Umbilical cord (tissue), 2 donors: ENCODE measurements around the gene PAM. TPM values are rescaled to one million over a fixed set of nuclear protein-coding genes. Genes with fewer than 3 reads are reported as not detected.

Experiments
- DNase-seq: peaks from one replicate; pipeline ENCODE4 v3.0.0-alpha.2; 2015; ENCODE audit warnings: low spot score
- total RNA-seq: library from RNA; depleted of rRNA; stranded (reverse); fragments of >200 nt; gene quantifications from one replicate; pipeline ENCODE4 v1.2.3, GENCODE V29; 2014; ENCODE audit warnings: low replicate concordance; ENCODE audit not compliant: insufficient read depth

PAM gene
- 143 TPM for total RNA-seq

DNA sequence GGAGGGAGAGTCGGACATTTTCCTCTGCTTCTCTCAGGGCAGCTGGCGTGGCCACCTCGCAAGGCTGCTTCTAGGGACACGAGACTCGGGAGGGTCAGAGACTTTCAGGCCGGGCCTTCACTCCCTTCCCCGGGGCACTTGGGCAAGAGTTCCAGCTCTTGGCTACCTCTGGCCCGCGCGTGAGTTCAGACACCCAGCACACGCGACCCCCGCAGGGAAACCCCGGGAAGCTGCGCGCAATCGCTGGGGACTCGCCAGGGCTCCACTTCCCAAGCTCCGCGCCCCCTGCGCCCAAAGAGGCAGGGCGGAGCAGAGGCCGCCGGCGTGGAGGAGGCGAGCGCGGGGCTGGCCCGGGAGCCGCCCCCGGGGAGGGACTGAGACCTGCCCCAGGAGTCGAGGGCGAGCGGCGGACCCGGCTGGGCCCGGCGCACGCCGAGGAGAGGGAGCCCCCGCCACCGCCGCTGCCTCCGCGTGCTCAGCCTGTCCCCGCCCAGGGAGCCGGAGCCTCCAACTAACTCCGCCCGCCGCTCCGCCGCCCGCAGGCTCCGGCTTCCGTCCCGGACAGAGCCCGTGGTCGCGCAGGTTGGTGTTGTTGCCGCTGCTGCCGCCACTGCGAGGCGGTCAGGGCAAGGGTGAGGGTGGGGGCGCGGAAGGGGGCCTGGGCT, at the start of gene PAM:
Gene PAM, plus strand, starts transcription at position 539 of the 665 bp plus-strand sequence. CDS start 110,891 bp downstream, outside the sequence.
- peak; percentile 68 for DNase-seq

DNA sequence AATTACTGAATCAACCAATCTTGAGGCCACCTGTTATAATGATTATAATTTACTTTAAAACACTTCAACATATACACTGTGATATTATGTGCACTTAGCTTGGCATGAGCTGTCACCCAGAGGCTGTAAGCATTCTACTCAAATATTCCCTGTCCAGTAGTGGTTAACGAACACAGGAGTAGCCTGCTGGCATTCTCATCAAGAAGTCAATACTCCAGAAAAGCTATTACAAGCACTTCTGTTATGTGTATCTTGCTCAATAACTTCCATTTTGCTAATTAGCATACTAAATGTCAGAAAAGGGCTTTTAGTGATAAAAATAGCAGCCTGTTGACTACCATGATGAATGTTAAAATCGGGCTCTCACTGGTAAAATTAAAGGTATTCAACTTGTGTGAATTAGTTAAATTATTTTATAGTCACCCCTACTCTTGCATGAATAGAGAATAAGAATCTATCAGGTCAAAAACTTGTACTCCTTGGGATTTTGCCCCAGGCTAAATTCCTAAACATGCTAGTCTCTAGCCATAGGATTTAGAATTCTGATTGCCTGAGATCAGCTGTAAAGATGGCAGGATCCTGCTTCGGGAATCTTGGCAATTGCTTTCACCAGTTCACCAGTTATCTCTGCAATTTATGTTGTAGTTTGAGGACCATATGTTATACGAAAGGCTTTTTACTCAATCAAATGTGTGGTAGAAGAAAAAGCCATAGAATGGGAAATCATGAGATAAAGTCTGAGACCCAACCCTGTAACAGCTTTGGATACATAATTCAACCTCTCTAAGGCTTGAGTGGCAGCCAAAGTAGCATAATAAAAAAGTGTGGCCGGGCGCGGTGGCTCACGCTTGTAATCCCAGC, 43.4 kb upstream of the PAM start:
- DNase-seq = no peak

DNA sequence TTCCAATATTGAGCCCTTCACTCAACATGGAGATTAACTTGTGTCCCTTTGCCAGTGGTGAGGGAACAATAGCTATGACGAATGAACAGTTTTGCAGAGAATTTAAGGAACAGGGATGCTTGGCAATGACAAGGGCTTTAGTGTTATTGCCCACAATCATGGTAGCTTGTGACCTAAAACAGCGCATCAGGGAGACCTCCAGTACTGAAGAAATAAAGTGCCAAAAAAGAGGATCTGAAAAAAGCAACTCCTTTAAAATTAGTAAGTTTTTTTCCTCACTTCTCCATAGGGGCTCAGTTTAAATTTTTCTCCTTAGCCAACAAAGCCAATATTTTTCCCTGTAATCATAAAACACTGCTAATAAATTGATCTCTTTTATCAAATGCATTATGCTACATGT, 41.8 kb upstream of the PAM start:
- no peak for DNase-seq

DNA sequence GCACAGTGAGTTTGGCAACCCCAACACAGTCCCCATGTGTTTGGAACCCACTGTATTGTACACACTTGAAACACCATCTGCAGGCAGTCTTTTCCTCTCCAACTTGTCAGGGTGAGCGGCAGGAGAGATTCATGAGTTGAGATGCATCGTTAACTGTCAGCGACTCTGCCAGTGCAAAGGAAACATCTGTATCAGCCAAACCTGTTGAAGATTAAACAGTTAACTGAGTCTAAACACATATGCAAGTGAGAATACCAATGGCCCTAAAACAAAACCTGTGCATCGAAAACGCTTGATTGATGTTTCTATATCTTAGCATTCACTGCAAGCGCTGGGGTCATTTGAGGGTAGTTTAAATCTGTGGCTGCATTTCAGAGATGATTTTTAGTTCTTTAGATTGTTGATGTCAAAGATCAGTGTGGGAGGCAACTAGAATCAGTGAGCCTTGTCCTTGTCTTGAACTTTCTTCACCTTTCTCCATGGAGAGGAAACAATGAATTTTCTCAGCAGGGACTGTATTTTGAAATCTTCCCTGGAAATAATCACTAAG, 41.3 kb upstream of the PAM start:
- DNase-seq = no peak

DNA sequence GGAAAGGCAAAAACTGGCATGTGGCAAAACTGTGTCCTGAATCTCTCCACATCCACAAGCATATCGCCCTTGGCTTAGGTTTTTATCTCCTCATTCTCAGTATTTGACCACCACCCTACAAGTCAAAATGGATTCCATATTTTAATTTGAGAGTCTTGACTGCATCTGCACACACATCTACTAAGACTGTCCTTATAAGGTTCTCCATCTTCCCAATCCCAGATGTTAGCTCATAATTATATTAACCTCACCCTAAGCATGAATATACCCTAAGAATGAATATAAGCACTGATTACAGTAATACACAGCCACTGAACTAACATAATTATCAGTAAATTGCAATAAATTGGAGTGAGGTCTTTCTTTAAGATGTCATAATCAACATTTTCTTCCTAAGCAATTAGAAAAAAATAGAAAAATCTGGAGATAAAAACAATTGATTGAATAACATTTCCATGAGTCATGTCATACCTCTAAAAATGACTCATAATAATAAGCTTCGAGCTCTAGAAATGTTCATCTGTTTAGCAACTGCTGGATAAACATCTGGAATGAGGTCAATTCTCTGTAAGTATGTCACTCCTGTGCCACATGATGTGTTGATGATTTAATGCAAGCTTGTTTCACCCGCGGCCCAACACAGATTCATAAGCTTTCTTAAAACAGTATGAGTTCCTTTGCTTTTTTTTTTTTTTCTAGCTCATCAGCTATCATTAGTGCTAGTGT, 39.9 kb upstream of the PAM start:
- DNase-seq = no peak

DNA sequence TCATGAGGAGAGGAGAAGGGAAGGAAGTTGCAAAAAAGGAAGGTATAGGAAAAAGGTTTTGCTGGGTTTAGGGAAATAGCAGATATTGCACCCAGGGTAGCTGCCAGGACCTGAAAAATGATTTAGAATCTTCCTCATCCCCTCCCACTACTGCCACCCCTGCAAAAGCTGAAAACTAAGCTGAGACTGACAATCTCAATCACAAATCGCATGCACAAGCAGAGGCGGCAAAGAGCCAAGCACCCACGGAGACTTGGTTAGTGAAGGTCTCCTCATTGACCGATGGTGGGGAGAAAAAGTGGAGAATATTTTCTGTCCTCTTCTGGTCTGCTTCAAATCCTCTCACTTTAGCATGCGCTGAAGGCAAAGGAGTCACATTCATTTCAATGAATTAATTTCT, 39.1 kb upstream of the PAM start:
- no peak for DNase-seq

DNA sequence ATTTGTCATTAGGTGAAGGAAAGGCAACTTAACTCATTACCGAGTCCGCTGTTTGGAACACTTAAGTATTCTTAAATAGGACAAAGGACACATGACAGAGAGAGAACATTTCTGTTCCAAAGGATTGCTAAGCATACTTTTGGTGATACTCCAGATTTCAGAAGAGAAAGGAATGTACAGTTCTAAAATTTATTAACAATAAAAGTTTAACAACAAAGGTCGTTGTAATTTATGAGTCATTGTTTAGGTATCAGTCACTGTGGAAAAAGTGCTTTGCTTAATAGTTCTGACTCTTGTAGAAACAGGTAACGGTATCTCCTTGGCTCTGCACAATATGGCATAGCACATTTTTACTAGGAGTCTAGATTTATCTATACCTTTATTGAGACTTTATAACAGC, 36.3 kb upstream of the PAM start:
- DNase-seq = no peak

DNA sequence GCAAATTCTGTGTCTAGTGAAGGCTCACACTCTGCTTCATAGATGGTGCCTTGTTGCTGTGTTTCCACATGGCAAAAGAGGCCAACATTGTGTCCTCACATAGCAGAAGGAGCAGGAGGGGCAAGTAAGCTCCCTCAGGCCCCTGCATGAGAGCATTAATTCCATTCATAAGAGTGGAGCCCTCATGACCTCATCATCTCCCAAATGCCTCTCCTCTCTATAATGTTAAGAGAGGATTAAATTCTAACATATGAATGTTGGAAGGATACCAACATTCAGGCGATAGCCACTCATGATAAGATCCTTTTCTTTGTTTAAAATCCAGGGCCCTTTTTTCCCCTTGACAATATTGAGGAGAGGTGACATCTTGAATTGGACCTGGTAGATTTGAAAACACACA, 35.2 kb upstream of the PAM start:
- no peak for DNase-seq

DNA sequence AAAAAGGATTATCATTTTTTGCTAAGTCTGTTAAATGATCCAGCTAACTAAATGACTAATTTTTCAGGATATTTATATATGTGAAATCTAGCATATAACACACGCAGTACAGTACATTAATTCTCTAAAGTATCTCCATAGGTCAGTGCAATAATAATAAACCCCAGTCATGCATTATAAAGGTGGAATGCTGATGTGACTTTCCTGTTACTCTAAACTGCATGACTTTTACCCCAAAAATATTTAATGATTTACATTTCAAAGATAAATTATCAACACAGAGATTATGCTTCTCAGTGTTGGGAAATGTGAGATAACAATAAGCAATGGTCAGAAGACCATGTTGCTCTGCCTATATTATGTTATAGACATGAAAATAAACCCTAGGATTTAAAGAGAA, 34.1 kb upstream of the PAM start:
- no peak for DNase-seq

DNA sequence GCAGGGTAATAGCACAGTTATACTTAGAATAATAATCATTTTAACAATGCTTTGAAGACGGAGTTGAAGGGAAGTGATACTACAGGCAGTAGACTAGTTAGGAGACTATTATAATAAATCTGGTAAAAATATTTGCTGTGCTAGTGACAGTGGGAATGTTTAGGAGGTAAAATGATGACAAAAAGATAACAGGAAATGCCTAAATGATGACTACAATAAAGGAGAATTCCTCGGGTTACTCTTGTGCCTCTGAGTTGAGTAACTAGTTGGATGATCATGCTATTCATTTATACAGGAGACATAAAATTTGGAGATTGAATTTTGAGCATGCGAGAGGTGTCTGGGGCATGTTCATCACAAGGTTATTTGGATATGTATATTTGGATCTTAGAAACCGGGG, 32.2 kb upstream of the PAM start:
- no peak for DNase-seq

DNA sequence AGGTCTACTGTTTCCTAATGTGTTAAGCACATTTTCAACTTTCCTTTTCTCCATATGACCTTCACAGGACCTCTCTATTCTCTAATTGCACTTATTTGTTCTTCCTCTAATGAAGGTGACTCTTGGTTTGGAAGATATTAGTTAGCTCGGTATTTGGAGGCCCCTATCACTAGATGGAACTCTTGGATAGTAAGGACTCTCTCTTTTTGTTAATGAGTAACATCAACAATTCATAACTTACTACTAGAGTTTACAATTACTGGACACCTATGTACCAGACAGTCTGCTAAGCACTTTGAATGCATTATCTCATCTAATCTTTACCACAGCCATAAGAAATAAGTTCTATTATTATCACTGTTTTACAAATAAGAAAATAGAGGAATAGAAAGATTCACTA, 23.4 kb upstream of the PAM start:
- DNase-seq = no peak

DNA sequence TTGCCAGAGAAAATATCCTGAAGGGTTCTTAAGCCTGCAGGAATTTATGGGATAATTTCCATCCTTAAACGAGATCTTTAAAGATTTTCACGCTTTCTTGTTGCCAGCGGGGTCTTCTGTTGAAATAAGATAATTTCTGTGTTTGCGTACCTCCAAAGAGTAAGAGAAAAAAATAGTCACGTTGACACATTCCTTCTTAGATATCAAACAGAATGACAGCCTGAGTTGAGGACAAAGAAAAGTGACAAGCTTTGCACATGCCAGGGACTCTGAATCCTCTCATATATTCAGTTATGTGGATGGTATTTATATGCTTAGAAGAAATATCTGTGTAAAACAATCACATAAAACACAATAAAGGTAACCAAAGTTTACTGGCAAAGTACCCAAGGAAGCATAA, 21.6 kb upstream of the PAM start:
- no peak for DNase-seq

DNA sequence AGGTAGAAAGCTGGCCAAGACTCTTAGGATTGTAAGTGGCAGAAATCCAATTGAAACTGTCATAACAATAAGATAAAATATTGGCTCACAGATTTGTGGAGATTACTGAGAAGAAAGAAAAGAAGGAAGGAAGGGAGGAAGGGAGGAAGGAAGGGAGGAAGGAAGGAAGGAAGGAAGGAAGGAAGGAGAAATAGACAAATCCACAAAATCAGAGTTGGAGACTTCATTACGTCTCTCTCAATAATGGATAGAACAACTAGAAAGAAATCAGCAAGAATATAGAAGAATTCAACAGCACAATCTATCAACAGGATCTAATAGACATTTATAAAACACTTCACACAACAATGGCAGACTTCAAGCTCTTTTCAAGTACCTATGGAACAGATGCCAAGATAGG, 17.9 kb upstream of the PAM start:
- DNase-seq = no peak

DNA sequence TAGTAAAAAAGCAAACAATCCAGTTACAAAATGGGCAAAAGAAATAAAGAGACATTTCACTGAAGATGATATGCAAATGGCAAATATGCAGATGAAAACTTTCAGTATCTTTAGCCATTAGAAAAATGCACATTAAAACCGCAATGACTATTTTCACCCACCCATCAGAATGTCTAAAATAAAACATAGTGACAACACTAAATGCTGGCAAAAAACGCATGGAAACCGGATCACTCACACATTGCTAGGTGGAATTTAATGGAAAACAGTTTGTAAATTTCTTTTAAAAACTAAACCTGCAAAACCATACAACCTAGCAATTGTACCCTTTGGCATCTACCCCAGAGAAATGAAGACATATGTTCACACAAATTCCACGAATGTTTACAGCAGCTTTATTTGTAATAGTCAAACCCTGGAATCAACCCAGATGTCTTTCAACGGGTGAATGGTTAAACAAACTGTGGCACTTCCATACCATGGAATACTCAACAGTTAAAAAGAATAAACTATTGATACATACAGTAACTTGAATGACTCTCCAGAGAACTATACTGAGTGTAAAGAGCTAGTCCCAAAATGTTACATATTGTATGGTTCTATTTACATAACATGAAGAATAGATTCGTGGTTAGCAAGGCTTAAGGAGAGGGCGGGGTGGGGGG, 17.2 kb upstream of the PAM start:
- DNase-seq = no peak

DNA sequence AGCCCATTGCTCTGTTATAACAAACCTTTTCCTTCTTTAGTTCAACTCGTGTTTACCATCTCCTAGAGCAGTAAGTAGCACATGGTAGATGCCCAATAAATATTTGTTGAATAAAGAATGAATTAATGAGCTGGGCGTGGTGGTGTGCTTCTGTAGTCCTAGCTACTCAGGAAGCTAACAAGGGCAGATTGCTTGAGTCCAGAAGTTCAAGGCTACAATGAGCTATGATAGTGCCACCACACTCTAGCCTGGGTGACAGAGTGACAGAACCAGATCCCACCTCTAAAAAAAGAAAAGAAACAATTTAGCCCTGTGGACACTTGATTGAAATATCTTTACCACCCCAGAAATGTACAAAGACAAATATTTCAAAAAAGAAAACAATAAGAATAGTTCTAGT, 14.6 kb upstream of the PAM start:
- no peak for DNase-seq

DNA sequence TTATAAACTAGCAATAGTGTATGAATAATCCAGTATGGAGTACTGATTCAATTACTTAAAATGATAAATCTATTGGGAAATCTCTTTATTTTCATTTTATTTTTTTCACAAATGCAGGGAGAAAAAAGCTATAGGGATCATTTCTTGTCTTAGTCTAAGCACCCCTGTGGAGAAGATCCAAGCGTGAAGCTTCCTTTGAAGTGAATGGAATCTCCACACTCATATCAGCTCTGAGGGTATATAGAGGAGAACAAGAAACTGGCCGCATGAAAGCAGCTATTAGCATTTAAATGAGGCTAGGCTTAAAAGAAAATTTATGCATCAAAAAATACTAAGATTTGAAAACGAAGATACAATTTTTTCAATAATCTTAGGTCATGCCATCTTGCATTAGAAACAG, 12.9 kb upstream of the PAM start:
- no peak for DNase-seq

DNA sequence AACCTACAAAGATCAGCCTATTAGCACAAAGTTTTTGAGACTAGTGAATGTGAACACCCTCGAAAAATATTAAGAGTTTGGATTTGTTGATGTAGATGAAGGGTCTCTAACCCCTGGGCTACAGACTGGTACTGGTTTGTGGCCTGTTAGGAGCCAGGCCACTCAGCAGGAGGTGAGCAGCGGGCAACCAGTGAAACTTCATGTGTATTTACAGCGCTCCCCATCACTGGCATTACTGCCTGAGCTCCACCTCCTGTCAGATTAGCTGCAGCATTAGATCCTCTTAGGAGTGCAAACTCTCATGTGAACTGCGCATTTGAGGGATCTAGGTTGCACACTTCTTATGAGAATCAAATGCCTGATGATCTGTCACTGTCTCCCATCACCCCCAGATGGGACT, 11.2 kb upstream of the PAM start:
- DNase-seq = no peak

DNA sequence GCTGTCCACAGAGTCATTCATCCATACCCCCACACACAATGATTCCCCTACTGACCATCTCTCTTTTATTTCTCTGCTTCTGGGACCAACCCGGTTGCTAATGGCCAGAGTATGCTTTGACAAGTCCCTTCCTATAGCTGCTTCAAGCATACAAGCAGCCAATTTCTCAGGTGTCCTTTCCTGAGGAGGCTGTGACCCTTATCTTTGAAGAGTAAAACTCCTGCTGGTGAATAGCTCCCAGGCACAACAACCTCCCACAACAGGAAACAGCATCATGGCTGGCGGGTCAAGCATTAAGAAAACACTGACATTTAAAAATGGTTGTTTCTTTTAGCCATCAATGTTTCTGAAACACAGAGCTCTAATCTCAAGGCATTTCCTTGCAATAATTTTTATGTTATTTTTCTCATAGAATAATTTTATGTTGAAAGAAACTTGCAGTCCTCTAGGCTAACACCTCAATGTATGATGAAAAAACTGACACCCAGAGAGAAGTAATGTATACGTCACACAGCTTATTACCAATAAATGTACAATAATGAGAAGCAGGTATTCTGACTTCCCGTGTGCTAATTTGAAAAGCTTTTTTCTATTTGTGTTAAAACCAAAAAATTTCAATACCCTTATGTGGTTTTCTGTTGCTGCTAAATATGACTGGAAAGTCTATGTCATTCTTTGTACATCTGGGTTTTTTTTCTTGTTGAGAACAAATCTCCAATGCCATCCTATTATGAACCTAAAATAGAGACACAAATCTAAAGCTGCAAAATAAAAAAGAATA, 7.5 kb upstream of the PAM start:
- no peak for DNase-seq

DNA sequence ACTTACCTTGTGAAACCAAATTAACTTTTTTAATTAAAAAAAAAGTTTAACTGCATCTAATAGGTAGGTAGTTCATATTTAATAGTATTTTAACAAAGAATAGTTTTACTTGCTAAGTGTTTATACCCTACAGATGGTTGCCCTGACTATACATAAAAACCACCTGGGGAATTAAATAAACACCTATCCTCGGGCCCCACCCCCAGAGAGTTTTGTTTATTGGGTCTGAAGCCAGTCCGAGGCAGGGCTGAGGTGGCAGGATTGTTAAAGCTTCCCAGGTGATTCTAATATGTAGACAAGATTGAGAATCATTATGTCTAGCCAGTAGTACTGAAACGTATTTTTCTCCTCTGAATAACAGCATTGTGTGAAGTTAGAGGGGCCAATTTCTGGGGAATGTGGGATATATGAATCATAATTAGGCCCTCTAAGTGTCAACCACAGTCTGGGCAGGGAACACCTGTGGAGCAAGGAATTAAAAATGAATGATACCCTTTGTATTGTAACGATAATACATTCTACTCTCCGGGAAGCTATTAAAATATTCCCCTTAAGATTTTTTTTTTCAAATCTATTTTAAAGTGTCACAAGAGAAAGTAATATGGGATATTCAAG, 5.6 kb upstream of the PAM start:
- DNase-seq = no peak

DNA sequence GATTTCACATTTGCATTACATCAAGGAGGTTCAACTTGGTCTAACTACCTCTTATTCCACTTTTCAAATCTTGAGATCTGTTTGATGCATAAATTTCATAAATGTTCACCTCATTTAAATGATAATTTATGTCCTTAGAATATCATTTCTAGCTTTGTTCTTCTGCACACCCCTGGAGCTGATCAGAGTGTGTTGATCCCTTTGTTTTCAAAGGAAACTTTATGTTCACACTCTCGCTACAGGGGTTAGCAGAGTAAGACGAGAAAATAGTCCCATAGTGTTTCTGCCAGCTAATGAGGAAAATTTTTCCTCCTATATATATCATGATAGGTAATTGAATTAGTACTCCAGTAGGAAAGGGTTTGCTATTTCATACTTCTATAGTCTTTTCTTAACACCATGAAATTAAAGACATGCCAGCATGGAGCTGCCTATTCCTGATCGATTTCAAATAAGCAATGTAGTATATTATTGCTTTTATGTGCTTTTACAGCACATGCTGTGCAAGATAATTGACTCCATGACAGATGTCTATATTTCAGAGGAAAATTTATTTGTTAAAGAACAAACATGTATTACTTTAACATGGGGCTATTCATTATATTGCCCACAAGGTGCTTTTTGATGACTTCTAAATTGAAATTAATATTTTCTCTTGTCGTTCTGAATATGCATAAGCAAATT, 4.8 kb upstream of the PAM start:
- no peak for DNase-seq
